K562 (cell line): Measurements from ENCODE around the gene DPY19L1. TPM values are rescaled to one million over a fixed set of nuclear protein-coding genes. Genes with fewer than 3 reads are reported as not detected.

Experiments
- ARID1B ChIP-seq: fragments of 450-650 bp; IDR thresholded peaks from 2 replicates; pipeline ENCODE4 v1.6.1; 2016; ENCODE audit warnings: antibody characterized with exemption, mild to moderate bottlenecking, inconsistent platforms
- ARID2 ChIP-seq: fragments of 450-650 bp; IDR thresholded peaks from 2 replicates; pipeline ENCODE4 v1.6.1; 2017; ENCODE audit warnings: antibody characterized with exemption, mild to moderate bottlenecking
- CHD2 ChIP-seq: IDR thresholded peaks from 2 replicates; pipeline ENCODE4 v1.6.1; 2011; ENCODE audit warnings: low read depth, low read length
- FOS ChIP-seq: IDR thresholded peaks from 3 replicates; pipeline ENCODE4 v1.6.1; 2011; ENCODE audit not compliant: insufficient read length; ENCODE audit errors: extremely low read depth
- HDAC1 ChIP-seq, 2 experiments: fragments of 450-650 bp; IDR thresholded peaks; 2 replicates each; pipeline ENCODE4 v1.6.1; 2016 to 2017; ENCODE audit warnings: inconsistent platforms in 1 of 2, mild to moderate bottlenecking in 1 of 2, moderate library complexity in 1 of 2
- HEY1 ChIP-seq: fragments of 250-450 bp; sonication (Bioruptor Pico); IDR thresholded peaks from 2 replicates; pipeline ENCODE4 v1.5.0; 2020; ENCODE audit warnings: mild to moderate bottlenecking, moderate library complexity, borderline replicate concordance
- HLTF ChIP-seq: fragments of 450-650 bp; IDR thresholded peaks from 2 replicates; pipeline ENCODE4 v1.6.1; 2016
- MTA1 ChIP-seq: fragments of 450-650 bp; IDR thresholded peaks from 2 replicates; pipeline ENCODE4 v1.6.1; 2017; ENCODE audit warnings: borderline replicate concordance
- NFE2L1 ChIP-seq: fragments of 450-650 bp; IDR thresholded peaks from 2 replicates; pipeline ENCODE4 v1.6.1; 2016; ENCODE audit warnings: missing genetic modification characterization, low read depth, mild to moderate bottlenecking, missing compliant biosample characterization, moderate library complexity, borderline replicate concordance
- NONO ChIP-seq, 2 experiments: fragments of 200-400 bp in 1 of 2; fragments of 450-650 bp in 1 of 2; formaldehyde crosslinking in 1 of 2; IDR thresholded peaks; 2 replicates each; pipeline ENCODE4 v1.6.1; 2017; ENCODE audit warnings: low read depth in 2 of 2, mild to moderate bottlenecking in 2 of 2, moderate library complexity in 2 of 2, low read length in 1 of 2
- PATZ1 ChIP-seq: fragments of 250-450 bp; sonication (Bioruptor Pico); IDR thresholded peaks from 2 replicates; pipeline ENCODE4 v1.5.0; 2020; ENCODE audit warnings: mild to moderate bottlenecking, borderline replicate concordance
- PHF8 ChIP-seq: fragments of 200-600 bp; sonication (generic); IDR thresholded peaks from 2 replicates; pipeline ENCODE4 v1.6.1; 2012; ENCODE audit warnings: mixed run types, mild to moderate bottlenecking, inconsistent platforms, low read length, moderate library complexity, borderline replicate concordance
- PRMT5 ChIP-seq: sonication (generic); formaldehyde crosslinking; IDR thresholded peaks from 2 replicates; pipeline ENCODE4 v1.5.0; 2020; ENCODE audit warnings: missing genetic modification reagents
- PRPF4 ChIP-seq: fragments of 200-400 bp; formaldehyde crosslinking; IDR thresholded peaks from one replicate; pipeline ENCODE4 v1.6.1; 2017; ENCODE audit warnings: low read length, low read depth, mild to moderate bottlenecking; ENCODE audit not compliant: insufficient read depth, poor library complexity, severe bottlenecking
- ZBTB8A ChIP-seq: fragments of 450-650 bp; IDR thresholded peaks from 2 replicates; pipeline ENCODE4 v1.6.1; 2018; ENCODE audit warnings: mild to moderate bottlenecking, moderate library complexity; ENCODE audit not compliant: partially characterized antibody
- ZNF512 ChIP-seq: IDR thresholded peaks from 2 replicates; pipeline ENCODE4 v1.6.1; 2016; ENCODE audit warnings: missing genetic modification characterization, missing compliant biosample characterization
- ZNF699 ChIP-seq: fragments of 250-450 bp; sonication (Bioruptor Pico); IDR thresholded peaks from 2 replicates; pipeline ENCODE4 v1.8.0; 2021; ENCODE audit warnings: mild to moderate bottlenecking, moderate library complexity; ENCODE audit not compliant: insufficient replicate concordance
- polyA plus RNA-seq, 8 experiments: library from polyadenylated mRNA; depleted of rRNA in 4 of 8; stranded (reverse) in 5 of 8; unstranded in 3 of 8; fragments of >200 nt; fragmentation: Nextera tagmentation in 2 of 8; fragmentation: Illumina TruSeq in 1 of 8; extraction: Ambion mirVana in 2 of 8; extraction: Trizol in 1 of 8; gene quantifications; 2 replicates each; pipeline versions ENCODE4 v1.2.1 to v1.2.3, GENCODE V29; 2011 to 2014; ENCODE audit warnings: inconsistent platforms in 1 of 8, missing spikeins in 1 of 8
- total RNA-seq, 7 experiments: library from RNA; depleted of rRNA in 6 of 7; stranded (reverse); fragments of >200 nt in 6 of 7; fragmentation: Illumina TruSeq in 2 of 7; extraction: Trizol in 2 of 7; gene quantifications; 2 replicates each; pipeline versions ENCODE4 v1.2.1 to v1.2.3, GENCODE V29; 2011 to 2021; ENCODE audit warnings: low replicate concordance in 1 of 7
- TF ChIP-seq, protein P1 (sequence below): fragments of 450-650 bp; formaldehyde crosslinking; IDR thresholded peaks from 2 replicates; pipeline ENCODE4 v1.4.0; 2022; ENCODE audit warnings: missing genetic modification characterization

DPY19L1 gene
- total and polyA plus RNA-seq, 9 of the 15 experiments (the other 6 are each of a cell fraction or from before 2014, with no cell fraction given), result 4.0 to 34.3 (median 22.1) TPM

GRCh38 chr7:35019179-35019729 is 18.0 kb downstream of the DPY19L1 start (continued):
- TF ChIP-seq ZNF699 (CRISPR knock-in tag) (no peak), PRPF4 (no peak), CHD2 (no peak), NFE2L1 (tag) (no peak), NONO (IDR thresholded peaks at IDR 0.05; ENCODE audit: low read depth in 2 of 2, low read length in 1 of 2) (no peak), FOS (no peak), HLTF (peak; percentile 23; the same call in 1 of the 2 replicates), PATZ1 (CRISPR knock-in tag) (no peak), MTA1 (peak; percentile 56; the same call in 1 of the 2 replicates), ZBTB8A (peak; percentile 44), ZNF512 (tag) (peak; percentile 94), ARID2 (0 out of 2 replicates have a peak, but pooled peaks have one; percentile 34), ARID1B (peak; percentile 37), PHF8 (no peak), HDAC1 (IDR thresholded peaks at IDR 0.05) (peak in 1 of 2 experiments; percentile 57; a peak in 2 of 4 replicates), PRMT5 (CRISPR knock-in tag) (no peak), HEY1 (CRISPR knock-in tag) (no peak)
- TF ChIP-seq, protein P1, sequence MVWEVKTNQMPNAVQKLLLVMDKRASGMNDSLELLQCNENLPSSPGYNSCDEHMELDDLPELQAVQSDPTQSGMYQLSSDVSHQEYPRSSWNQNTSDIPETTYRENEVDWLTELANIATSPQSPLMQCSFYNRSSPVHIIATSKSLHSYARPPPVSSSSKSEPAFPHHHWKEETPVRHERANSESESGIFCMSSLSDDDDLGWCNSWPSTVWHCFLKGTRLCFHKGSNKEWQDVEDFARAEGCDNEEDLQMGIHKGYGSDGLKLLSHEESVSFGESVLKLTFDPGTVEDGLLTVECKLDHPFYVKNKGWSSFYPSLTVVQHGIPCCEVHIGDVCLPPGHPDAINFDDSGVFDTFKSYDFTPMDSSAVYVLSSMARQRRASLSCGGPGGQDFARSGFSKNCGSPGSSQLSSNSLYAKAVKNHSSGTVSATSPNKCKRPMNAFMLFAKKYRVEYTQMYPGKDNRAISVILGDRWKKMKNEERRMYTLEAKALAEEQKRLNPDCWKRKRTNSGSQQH, result 0 out of 2 replicates have a peak, but pooled peaks have one; percentile 58
